Activated B cell treated with CpG ODN at 0.5 μM for 24 hours (primary cell): Measurements from ENCODE around the gene TMEM158. TPM values are rescaled to one million over a fixed set of nuclear protein-coding genes. Genes with fewer than 3 reads are reported as not detected.

Experiments used
- ATAC-seq: fragments of 200-7000 bp; cut with Tn5 transposase; one replicate; pipeline ENCODE4 v1.10.0; 2021; ENCODE audit warnings: low read depth, mild to moderate bottlenecking, moderate library complexity
- CTCF ChIA-PET: fragments of 350-600 bp; sonication (Branson Sonifier 250); formaldehyde crosslinking; loops from one replicate; lab custom pipeline; 2021; ENCODE audit warnings: antibody characterized with exemption; lab: Charles Lee
- POLR2A ChIA-PET: fragments of 350-600 bp; sonication (Branson Sonifier 250); formaldehyde crosslinking; loops from one replicate; lab custom pipeline; 2021; ENCODE audit warnings: antibody characterized with exemption; lab: Charles Lee
- DNase-seq: peaks from one replicate; pipeline ENCODE4 v3.0.0; 2022
- H3K27ac Mint-ChIP-seq: one replicate; pipeline ENCODE4 v1.8.0; 2020; ENCODE audit warnings: mixed read lengths
- H3K27me3 Mint-ChIP-seq: one replicate; pipeline ENCODE4 v1.8.0; 2021; ENCODE audit warnings: mixed read lengths
- H3K36me3 Mint-ChIP-seq: one replicate; pipeline ENCODE4 v1.8.0; 2021; ENCODE audit warnings: low read depth, mixed read lengths
- H3K4me1 Mint-ChIP-seq: one replicate; pipeline ENCODE4 v1.8.0; 2021; ENCODE audit warnings: mixed read lengths
- H3K4me3 Mint-ChIP-seq: one replicate; pipeline ENCODE4 v1.8.0; 2020; ENCODE audit warnings: mild to moderate bottlenecking, mixed read lengths
- H3K9me3 Mint-ChIP-seq: one replicate; pipeline ENCODE4 v1.8.0; 2020; ENCODE audit warnings: mixed read lengths
- CTCF ChIP-seq: fragments of 200-600 bp; IDR thresholded peaks from one replicate; pipeline ENCODE4 v1.8.0; 2022; ENCODE audit warnings: antibody characterized with exemption, mild to moderate bottlenecking
- intact Hi-C: fragments of 100-400 bp; cut with micrococcal nuclease; formaldehyde crosslinking; loops from one replicate; pipeline ENCODE4 v1.15.1; 2024
- total RNA-seq: library from RNA; stranded (reverse); gene quantifications from 2 replicates; pipeline ENCODE4 v1.2.3, GENCODE V29; 2022

Gene TMEM158
- 0.13 TPM in 1 of 2 replicates, not detected in the other for total RNA-seq

GRCh38 chr3:45226206-45226915 is at the start of gene TMEM158:
TMEM158 (minus strand) TSS chr3:45226287; CDS start chr3:45226027, 260 bp downstream.
- H3K9me3 Mint-ChIP-seq = no peaks in the 10 kb centered on the region
- POLR2A ChIA-PET = no interaction called here
- intact Hi-C loops = no loop called here
- peak; percentile 59 for DNase-seq
- peak within 1 kb of the TSS; percentile 57 for H3K4me3 Mint-ChIP-seq
- peaks cover 66% of the 10 kb centered on the region for H3K27me3 Mint-ChIP-seq
- no peak within 1 kb of the TSS for H3K27ac Mint-ChIP-seq
- peaks cover 11% of the 10 kb centered on the region for H3K4me1 Mint-ChIP-seq
- ATAC-seq = peak; percentile 90
- CTCF ChIA-PET = no interaction called here
- no peaks in the 10 kb centered on the region for H3K36me3 Mint-ChIP-seq
- no peak for TF ChIP-seq CTCF

DNA sequence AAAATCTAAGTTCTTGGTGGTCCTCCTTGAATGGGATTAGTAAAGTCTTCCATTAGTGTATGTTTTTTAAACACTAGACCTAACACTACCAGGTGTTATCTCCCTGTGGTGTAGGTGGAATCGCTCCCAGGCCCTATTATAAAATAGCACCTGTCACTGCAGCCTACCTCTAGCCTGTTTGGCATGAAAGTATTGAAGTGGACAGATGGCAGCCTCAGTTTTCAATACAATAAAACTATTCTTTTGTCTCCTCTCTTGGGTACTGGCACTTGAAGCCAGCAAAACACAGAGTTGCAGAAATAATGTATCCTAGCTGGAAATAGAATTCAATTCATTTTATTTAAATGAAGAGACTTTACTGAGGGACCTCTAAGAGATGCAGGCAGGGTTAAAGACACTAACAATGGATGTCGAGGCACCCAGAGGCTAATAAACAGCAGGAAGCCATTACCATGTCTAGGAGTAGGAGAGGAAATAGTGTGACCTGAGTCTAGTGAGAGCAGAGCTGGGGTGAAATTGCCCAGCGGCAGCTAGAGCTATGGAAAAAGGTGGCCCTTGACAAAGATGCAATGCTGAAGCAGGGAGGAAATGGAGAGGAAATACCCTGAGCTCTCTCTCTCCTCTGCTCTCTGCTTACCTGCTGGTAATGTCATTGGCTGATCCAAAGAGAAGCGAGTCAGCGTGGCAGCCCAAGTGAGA is 49.1 kb upstream of the TMEM158 start:
- intact Hi-C loops = no loop called here
- DNase-seq (no peak), ATAC-seq (no peak)
- CTCF ChIA-PET = interaction anchor here (1.2 kb wide), 1 partner anchor 26 kb away, joined by 3 read pairs; no protein-coding TSS in a partner anchor
- no peak overlapping the region for H3K4me3 Mint-ChIP-seq
- no peak overlapping the region for H3K27ac Mint-ChIP-seq
- H3K9me3 Mint-ChIP-seq = peaks cover 19% of the 10 kb centered on the region
- TF ChIP-seq CTCF = no peak
- no peaks in the 10 kb centered on the region for H3K4me1 Mint-ChIP-seq
- peaks cover 32% of the 10 kb centered on the region for H3K27me3 Mint-ChIP-seq
- H3K36me3 Mint-ChIP-seq = peaks cover 1% of the 10 kb centered on the region
- POLR2A ChIA-PET = no interaction called here

DNA sequence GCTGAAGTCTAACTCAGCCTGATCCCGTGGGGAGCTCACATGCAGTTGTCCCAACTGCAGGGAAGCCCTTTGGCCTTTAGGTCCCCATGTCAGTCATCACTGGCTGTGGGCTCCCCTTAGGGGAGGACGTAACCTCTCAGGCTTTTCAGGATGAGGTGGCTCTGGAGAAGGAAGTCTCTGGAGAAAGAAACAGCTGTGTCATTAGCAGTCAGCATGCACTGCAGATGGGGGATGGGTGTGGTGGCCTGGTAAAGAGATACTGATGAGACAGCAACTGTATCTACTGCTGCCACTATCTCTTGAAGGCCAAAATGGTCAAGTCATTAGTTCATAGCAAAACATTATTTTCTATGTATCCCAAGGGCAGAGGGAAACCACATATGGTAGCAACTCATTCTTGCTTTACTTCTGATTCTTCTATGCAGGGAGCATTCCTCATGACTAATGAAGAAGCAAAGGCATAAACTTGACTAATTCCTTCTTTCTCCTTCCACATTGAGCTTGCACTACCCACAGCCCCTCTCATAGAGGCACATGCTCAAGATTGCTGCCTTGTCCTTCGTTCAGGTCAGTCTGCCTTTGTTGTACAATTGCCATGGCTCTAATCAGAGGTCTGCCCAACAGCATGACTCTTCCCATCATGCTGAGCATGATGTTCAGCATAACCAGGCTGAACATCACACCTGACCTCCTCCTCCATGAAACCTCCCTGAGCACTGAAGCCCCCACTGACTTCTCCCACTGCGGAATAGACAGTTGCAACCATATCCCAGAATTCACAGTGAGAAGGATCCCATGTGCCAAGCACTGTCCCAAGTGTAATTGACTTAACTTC is 47.8 kb upstream of the TMEM158 start:
- intact Hi-C loops = loop anchor here (1.0 kb wide), 1 partner anchor 34 kb away; no protein-coding TSS in a partner anchor
- ATAC-seq (no peak), DNase-seq (no peak)
- peaks cover 36% of the 10 kb centered on the region for H3K27me3 Mint-ChIP-seq
- peaks cover 17% of the 10 kb centered on the region for H3K9me3 Mint-ChIP-seq
- H3K4me3 Mint-ChIP-seq = no peak overlapping the region
- ChIA-PET POLR2A (no interaction called here), CTCF (no interaction called here)
- no peaks in the 10 kb centered on the region for H3K4me1 Mint-ChIP-seq
- H3K36me3 Mint-ChIP-seq = peaks cover 1% of the 10 kb centered on the region
- TF ChIP-seq CTCF = no peak
- no peak overlapping the region for H3K27ac Mint-ChIP-seq

- Mint-ChIP-seq H3K27ac (no peak overlapping the region), H3K4me1 (no peaks in the 10 kb centered on the region), H3K4me3 (no peak overlapping the region), H3K9me3 (peaks cover 11% of the 10 kb centered on the region), H3K27me3 (peaks cover 36% of the 10 kb centered on the region), H3K36me3 (peaks cover 1% of the 10 kb centered on the region)
- ChIA-PET POLR2A (no interaction called here), CTCF (no interaction called here)
- TF ChIP-seq CTCF = no peak
- intact Hi-C loops = no loop called here
- DNase-seq = no peak
- no peak for ATAC-seq
Observed at GRCh38 chr3:45272828-45273470, 46.9 kb upstream of the TMEM158 start.
